GM10248 (cell line): ENCODE measurements around the gene MLN.

Experiments used
- CTCF ChIA-PET: fragments of 300-600 bp; sonication (Branson Sonifier 250); formaldehyde crosslinking; extraction: SDS; loops from one replicate; lab custom pipeline; 2021; ENCODE audit warnings: antibody characterized with exemption; lab: Yijun Ruan, JAX
- POLR2A ChIA-PET: fragments of 350-650 bp; sonication (Branson Sonifier 250); formaldehyde crosslinking; extraction: SDS; loops from one replicate; lab custom pipeline; 2020; ENCODE audit warnings: antibody characterized with exemption; lab: Yijun Ruan, JAX
- DNase-seq: peaks from one replicate; pipeline ENCODE4 v3.0.0; 2012; ENCODE audit errors: extremely low spot score
- TF ChIP-seq, protein P1 (sequence below): IDR thresholded peaks from 2 replicates; pipeline ENCODE4 v1.5.1; 2012; ENCODE audit warnings: mild to moderate bottlenecking, low read depth; ENCODE audit errors: extremely low read depth, missing control alignments, control extremely low read depth

The MLN gene

DNA sequence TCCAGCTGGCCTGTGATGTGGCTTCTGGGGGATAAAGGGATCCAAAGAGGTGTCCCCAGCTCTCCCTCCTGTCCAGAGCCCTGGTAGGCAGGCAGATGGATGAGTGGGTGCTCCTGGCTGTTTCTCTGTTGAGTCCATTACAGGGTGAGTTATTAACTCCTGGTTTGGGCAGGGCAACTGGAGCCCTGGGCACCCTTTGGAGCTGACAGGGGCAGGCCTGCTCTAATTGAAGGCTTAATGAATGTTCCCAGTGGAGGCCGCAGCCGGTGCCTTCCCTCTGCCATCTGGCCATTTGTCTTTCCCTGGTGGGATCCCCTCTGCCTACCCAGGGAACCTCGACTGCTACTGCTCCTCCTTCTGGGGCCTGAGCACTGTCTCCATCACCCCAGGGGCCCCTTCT is 44.7 kb upstream of the MLN start:
- POLR2A ChIA-PET, result no interaction called here
- CTCF ChIA-PET, result interaction anchor here (1.1 kb wide), 1 partner anchor 13 kb away, joined by 3 read pairs; no protein-coding TSS in a partner anchor
- TF ChIP-seq, protein P1, sequence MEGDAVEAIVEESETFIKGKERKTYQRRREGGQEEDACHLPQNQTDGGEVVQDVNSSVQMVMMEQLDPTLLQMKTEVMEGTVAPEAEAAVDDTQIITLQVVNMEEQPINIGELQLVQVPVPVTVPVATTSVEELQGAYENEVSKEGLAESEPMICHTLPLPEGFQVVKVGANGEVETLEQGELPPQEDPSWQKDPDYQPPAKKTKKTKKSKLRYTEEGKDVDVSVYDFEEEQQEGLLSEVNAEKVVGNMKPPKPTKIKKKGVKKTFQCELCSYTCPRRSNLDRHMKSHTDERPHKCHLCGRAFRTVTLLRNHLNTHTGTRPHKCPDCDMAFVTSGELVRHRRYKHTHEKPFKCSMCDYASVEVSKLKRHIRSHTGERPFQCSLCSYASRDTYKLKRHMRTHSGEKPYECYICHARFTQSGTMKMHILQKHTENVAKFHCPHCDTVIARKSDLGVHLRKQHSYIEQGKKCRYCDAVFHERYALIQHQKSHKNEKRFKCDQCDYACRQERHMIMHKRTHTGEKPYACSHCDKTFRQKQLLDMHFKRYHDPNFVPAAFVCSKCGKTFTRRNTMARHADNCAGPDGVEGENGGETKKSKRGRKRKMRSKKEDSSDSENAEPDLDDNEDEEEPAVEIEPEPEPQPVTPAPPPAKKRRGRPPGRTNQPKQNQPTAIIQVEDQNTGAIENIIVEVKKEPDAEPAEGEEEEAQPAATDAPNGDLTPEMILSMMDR, result no peak
- DNase-seq, result no peak

DNA sequence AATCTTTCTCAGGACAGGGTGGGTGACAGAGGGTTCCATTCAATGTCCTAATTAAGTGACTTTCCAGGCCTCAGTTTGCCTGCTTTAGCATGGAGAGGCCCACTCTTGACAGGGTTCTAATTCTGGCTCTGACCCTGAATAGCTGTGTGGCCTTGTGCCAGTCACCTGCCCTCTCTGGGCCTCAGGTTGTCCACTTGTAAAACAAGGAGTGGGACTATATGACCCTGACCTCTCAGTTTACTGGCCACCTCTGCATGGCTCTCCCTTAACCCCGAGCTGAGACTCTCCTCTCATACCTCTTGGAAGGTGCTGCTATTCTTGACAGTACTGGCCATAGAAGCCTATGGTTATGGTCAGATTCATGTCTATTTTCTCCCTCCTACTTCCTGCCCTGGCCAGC is 44.1 kb upstream of the MLN start:
- ChIA-PET POLR2A (no interaction called here), CTCF (no interaction called here)
- no peak for DNase-seq
- TF ChIP-seq, protein P1, result no peak

DNA sequence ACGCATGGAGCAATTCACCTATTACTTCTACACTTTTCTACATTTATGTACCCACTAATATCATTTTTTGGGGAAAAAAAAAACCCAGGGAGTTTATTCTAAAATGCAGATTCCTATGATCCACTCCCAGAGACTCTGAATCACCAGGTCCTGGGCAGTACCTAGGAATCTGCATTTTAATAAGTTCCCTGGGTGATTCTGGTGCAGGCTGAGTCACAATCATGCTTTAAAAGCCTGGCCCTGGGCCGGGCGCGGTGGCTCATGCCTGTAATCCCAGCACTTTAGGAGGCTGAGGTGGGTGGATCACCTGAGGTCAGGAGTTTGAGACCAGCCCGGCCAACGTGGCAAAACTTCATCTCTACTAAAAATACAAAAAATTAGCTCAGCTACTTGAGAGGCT is 43.3 kb upstream of the MLN start:
- no peak for DNase-seq
- ChIA-PET POLR2A (interaction anchor here (0.6 kb wide), 1 partner anchor 397 kb away, joined by 8 read pairs; no protein-coding TSS in a partner anchor), CTCF (interaction anchor here (0.8 to 1.6 kb wide), 3 partner anchors 9 to 103 kb away, joined by 3 read pairs; no protein-coding TSS in a partner anchor)
- TF ChIP-seq, protein P1, result no peak

DNA sequence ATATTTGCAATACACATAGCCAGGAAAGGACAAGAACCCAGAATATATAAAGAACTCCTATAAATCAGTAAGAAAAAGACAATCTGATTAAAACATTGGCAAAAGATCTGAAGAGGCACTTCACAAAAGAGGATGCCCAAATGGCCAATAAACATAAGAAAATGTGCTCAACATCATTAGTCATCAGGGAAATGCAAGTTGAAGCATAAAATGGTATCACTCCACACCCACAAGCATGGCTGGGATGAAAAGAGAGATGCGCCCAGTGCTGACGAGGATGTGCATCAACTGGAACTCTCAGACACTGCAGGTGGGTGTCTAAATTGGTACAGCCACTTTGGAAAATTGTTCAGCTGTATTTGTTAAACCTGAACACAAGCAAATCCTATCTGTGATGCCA is 42.4 kb upstream of the MLN start:
- TF ChIP-seq, protein P1, result no peak
- no peak for DNase-seq
- ChIA-PET CTCF (interaction anchor here (0.8 to 1.6 kb wide), 3 partner anchors 8 to 102 kb away, joined by 3 read pairs; no protein-coding TSS in a partner anchor), POLR2A (no interaction called here)

DNA sequence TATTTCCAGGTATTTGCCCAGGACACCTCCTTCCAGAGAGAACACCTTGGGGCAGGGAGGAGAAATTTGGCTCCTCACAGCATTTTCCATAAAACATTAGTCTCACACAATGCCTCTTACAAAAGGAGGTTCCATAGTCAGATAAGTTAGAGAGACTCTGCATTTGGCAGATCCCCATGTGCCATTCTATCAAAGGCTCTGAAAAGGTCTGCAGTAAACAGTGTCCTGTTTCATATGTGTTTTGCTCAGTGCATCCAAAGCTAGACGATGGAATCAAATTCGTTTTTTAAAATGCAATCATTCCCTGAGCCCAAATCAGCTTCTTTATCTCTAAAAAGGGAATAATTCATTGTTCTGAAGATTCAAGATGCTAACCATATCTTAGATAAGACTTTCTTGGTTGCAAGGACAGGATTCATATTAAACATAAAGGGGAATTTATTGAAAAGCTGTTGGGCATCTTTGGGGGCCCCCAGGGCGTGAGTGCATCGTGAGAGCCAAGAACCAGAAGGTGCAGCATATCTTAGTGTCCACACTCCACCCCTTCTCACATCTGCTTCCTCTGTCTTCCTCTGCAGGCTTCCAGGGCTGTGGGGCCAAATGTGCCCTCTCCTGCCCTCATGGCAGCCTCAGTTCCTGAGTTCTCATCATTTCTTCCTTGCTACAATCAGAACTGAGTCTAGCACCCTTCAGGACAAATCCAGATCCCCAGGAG is 41.4 kb upstream of the MLN start:
- ChIA-PET POLR2A (no interaction called here), CTCF (interaction anchor here (1.6 kb wide), 1 partner anchor 101 kb away, joined by 3 read pairs; no protein-coding TSS in a partner anchor)
- TF ChIP-seq, protein P1, result no peak
- DNase-seq, result no peak

DNA sequence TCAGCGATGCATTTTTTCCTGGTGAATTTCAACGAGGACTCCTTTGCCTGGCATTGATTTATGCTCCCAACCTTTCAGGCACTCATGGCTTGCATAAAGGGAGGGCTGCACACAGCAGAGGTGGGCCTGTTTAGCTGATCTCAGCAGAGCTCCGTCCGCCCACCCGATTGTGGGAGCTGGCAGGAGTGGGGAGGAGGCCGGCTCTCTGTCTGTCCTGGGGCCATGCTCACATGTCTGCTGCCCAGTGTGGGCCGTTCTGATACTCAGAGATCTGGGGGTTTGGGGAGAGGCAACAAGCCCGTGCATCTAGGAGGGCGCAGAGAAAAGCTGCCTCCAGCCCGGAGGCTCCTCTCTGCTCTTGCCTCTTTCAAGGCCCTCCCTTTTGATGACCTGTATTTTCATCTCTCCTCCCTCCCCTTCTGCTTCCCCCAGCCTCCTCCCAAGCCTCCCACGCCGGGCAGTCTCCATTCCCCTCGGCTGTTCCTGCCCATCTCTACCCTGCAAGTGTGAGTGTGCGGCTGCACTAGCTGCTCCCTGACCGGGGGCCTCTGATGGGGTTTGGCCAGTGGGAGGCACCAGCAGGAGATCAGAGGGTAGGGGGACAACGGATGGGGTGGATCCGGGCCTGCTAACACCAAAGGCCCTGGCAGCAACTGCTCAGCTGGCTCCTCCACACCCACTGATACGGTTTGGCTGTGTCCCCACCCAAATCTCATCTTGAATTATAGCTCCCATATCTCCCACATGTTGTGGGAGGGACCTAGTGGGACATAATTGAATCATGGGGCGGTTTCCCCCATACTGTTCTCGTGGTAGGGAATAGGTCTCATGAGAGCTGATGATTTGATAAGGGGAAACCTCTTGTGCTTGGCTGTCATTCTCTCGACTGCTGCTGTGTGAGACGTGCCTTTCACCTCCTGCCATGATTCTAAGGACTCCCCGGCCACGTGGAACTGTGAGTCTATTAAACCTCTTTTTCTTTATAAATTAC is 39.6 kb upstream of the MLN start:
- CTCF ChIA-PET, result no interaction called here
- POLR2A ChIA-PET, result no interaction called here
- TF ChIP-seq, protein P1, result no peak
- no peak for DNase-seq
